ENCODE data around the gene HOXA13.
A peak's percentile ranks its signal among the peaks of the same experiment; 100 is the strongest.

The HOXA13 gene

DNA sequence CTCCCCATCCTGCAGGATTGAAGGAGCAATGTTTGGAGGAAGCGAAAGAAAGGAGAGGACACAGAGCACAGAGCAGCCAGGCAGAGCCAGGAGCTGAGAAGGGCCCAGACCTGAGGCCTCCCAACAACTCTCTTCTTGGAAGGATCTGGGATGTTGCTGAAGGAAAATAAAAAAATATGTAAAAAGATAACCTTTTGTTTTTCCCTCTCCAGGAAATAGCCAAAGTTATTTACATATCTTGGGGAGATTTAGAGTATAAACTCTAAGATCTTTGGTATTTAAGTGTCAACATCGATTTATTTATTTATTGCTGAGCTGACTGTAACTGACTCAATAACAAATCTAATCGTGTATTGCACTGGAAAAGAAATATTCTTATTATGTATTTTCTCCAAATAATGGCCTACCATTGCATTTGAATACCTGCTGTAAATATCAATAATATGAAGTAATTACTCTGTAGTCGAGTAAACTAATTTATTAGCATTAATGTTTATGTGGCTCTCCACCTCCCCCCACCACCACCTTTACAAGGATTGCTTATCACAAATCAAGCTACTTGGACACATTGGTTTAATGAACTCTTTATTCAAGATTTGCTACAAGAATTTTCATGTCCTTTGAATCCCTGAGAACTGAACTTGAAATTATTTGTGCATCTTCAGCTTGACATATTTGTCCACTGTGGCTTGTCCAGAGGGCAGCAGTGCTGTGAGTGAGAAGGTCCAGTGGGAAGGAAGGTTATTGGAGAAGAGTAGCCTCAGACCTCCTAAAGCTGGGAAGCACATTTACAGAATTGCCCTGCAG lies 13.0 kb downstream of the HOXA13 start:
- H3K9me3 ChIP-seq: no peaks in the 10 kb centered on the region
- intact Hi-C loops (cut with DNase I; ENCODE audit: low total_unique reads): no loop called here
- peaks cover 0 to 23% (median 21%) of the 10 kb centered on the region in 4 donors for H3K4me1 ChIP-seq
- H3K36me3 ChIP-seq: no peaks in the 10 kb centered on the region
- no peak overlapping the region for H3K4me3 ChIP-seq
- TF ChIP-seq, protein P1, sequence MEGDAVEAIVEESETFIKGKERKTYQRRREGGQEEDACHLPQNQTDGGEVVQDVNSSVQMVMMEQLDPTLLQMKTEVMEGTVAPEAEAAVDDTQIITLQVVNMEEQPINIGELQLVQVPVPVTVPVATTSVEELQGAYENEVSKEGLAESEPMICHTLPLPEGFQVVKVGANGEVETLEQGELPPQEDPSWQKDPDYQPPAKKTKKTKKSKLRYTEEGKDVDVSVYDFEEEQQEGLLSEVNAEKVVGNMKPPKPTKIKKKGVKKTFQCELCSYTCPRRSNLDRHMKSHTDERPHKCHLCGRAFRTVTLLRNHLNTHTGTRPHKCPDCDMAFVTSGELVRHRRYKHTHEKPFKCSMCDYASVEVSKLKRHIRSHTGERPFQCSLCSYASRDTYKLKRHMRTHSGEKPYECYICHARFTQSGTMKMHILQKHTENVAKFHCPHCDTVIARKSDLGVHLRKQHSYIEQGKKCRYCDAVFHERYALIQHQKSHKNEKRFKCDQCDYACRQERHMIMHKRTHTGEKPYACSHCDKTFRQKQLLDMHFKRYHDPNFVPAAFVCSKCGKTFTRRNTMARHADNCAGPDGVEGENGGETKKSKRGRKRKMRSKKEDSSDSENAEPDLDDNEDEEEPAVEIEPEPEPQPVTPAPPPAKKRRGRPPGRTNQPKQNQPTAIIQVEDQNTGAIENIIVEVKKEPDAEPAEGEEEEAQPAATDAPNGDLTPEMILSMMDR (IDR thresholded peaks at IDR 0.05): no peak
- peak; percentile 9 to 35 for DNase-seq
- H3K27ac ChIP-seq: no peak overlapping the region
- H3K27me3 ChIP-seq: peaks cover 0 to 92% of the 10 kb centered on the region in 2 donors

DNA sequence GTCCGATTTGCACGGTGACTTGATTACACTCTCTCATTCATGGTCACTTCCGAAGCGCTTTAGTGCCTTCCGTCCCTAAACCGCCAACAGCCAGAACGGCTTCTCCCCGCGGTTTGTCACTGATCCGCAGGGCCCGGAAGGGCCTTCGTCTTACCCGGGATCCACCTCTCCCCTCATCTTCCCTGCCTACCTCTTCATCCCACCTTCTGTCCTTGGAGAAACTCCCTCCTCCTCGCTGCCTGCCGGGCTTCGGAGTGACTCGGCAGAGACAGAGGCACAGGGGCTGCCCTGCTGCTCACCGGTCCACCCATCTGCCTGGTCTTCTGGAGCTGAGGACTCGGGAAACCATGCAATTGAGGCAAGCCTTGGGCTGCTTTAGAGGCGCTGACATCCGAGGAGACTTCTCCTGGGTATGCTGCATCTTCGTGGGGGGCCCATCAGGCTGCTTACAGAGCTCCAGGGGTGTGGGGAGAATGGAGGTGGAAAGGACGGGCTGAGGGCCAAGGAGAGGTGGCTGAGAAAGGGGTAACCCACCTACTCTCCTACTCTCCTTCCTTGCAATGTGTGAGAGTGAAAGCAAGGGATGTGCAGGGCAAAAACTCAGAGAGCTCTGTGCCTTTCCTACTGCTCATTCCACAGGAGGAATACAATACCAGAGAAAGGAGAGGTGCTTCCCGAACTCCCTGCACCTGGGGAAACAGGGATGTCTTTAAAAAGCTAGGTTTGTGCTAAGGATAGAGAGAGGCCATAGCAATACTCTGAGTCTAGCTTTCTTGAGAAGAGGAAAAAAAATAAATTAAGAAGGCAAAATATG lies 13.8 kb downstream of the HOXA13 start:
- peak; percentile 17 to 64 for DNase-seq
- peak overlapping the region in 1 of 2 donors; percentile 24 for H3K4me3 ChIP-seq
- TF ChIP-seq, protein P1 (IDR thresholded peaks at IDR 0.05): no peak
- H3K9me3 ChIP-seq: no peaks in the 10 kb centered on the region
- no peaks in the 10 kb centered on the region for H3K36me3 ChIP-seq
- intact Hi-C loops (cut with DNase I; ENCODE audit: low total_unique reads): no loop called here
- H3K4me1 ChIP-seq: peaks cover 0 to 23% (median 21%) of the 10 kb centered on the region in 4 donors
- peaks cover 0 to 92% of the 10 kb centered on the region in 2 donors for H3K27me3 ChIP-seq
- H3K27ac ChIP-seq: peak overlapping the region in 1 of 2 donors; percentile 60

DNA sequence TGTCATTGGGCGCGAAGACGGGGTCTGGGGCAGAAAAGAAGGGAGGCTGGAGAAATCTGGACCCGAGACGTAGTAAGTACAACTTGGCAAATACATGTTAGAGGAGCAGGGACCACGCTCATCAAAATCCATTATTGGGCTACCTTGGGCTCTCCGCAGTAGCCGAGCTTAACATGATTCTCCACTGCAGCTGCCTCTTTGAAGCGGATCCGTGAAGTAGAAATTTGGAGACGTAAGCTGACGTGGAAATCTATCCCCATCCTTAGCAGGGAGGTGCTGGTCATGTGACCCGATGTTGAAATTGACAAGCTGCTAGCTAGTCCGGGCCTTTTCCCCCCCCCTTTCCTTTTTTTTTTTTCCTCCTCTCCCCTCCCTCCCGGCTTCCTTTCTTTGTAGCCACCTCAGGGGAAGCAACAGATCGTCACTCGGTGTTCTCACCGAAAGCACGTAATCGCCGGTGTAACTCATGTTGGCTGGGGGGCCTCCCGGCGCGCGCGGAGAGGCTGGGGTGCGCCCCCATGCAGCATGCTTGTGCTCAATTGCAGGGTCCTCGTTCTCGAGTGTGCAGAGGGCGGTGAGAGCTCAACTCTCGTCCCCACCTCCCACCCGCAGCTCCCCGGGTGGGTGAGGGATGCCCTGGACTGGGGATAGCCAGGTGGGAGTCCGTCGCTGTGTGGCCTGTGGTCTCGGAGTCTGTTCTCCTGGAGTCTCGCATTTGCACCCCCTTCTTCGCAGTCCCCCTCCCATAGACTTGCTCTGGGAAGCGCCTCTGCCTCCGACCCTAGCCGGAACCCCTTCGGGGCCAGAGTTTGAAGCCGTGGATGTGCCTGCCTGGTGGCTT lies 14.7 kb downstream of the HOXA13 start, which contains the start of gene HOXA11:
Gene HOXA11 (minus strand): TSS at position 220 of the 841 bp plus-strand sequence. CDS start 88 bp downstream, at position 132.
- TF ChIP-seq, protein P1 (IDR thresholded peaks at IDR 0.05): no peak
- intact Hi-C loops (cut with DNase I; ENCODE audit: low total_unique reads): no loop called here
- peak; percentile 77 to 81 for DNase-seq
- Histone ChIP-seq H3K4me3 (peak within 1 kb of the TSS; percentile 47 to 59), H3K27me3 (peaks cover 0 to 92% of the 10 kb centered on the region in 2 donors), H3K27ac (peak within 1 kb of the TSS; percentile 34 to 60), H3K4me1 (peaks cover 0 to 23% (median 22%) of the 10 kb centered on the region in 4 donors), H3K9me3 (no peaks in the 10 kb centered on the region), H3K36me3 (no peaks in the 10 kb centered on the region)

DNA sequence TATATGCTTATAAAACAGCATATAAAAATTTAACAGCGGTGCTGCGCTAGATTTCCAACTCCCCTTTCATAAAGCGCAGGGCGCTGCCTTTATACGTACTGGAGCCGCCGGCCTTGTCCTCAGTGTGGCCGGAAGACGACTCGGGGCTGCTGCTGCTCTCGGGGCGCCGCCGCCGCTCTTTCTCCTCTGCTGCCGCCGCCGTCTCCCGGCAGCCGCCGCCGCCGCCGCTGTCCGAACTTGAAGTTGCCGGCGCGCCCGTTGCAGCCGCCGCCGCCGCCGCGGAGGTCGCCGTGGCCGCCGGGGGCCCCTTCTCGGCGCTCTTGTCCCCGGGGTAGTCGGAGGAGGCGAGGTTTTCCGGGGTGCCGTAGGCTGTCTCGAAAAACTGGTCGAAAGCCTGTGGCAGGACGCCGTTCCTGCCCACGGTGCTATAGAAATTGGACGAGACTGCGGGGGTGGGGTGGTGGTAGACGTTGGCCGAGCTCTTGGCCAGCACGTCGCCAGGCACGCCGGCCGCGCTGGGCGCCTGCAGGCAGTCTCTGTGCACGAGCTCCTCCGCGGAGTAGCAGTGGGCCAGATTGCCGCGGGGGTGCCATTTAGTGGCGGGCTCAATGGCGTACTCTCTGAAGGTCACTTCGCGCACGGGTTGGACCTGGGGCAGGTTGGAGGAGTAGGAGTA lies 15.4 kb downstream of the HOXA13 start:
- H3K4me3 ChIP-seq: peak overlapping the region; percentile 47 to 59
- H3K36me3 ChIP-seq: no peaks in the 10 kb centered on the region
- TF ChIP-seq, protein P1 (IDR thresholded peaks at IDR 0.05): no peak
- peak overlapping the region; percentile 34 to 60 for H3K27ac ChIP-seq
- no peaks in the 10 kb centered on the region for H3K9me3 ChIP-seq
- H3K27me3 ChIP-seq: peaks cover 0 to 94% of the 10 kb centered on the region in 2 donors
- H3K4me1 ChIP-seq: peaks cover 0 to 28% (median 25%) of the 10 kb centered on the region in 4 donors
- peak; percentile 45 to 67 for DNase-seq
- intact Hi-C loops (cut with DNase I; ENCODE audit: low total_unique reads): no loop called here
